K562 (cell line): ENCODE measurements around the gene ANKLE2. TPM values are rescaled to one million over a fixed set of nuclear protein-coding genes. Genes with fewer than 3 reads are reported as not detected.
"Not testable (repeated sequence)": the region's sequence is repeated elsewhere in the genome, so short reads cannot be mapped to it uniquely, and the experiment has no call there.

ENCODE experiments used
- ATAC-seq: fragments of 200-7000 bp; cut with Tn5 transposase; 3 replicates; pipeline ENCODE4 v1.9.1; 2020; ENCODE audit warnings: moderate library complexity
- BruUV-seq: library from RNA; stranded (reverse); fragments of 400-500 nt; replicated peaks from 2 replicates; lab custom pipeline; 2021; lab: Mats Ljungman, UMichigan
- CTCF ChIA-PET: fragments of 300-600 bp; formaldehyde crosslinking; extraction: SDS; loops from one replicate; lab custom pipeline; 2021; ENCODE audit warnings: low intra/inter-chr PET ratio; lab: Yijun Ruan, JAX
- POLR2A ChIA-PET: fragments of 300-600, 350-650 bp; sonication (Branson Sonifier 250); formaldehyde crosslinking; extraction: SDS; loops from one replicate; lab custom pipeline; 2021; ENCODE audit warnings: antibody characterized with exemption, inconsistent platforms; lab: Yijun Ruan, JAX
- DNase-seq, 4 experiments: peaks; one replicate each; pipeline versions ENCODE4 v3.0.0 to v3.0.0-alpha.2; 2011 to 2018; ENCODE audit warnings: low spot score in 3 of 4, mixed read lengths in 3 of 4; ENCODE audit errors: extremely low read depth in 1 of 4
- FAIRE-seq: peaks from 2 replicates; lab custom pipeline; 2011; peaks lifted over from hg19 to GRCh38; lab: Jason Lieb, UNC
- H2AFZ ChIP-seq: 2 replicates; pipeline ENCODE4 v1.6.0; 2011; ENCODE audit warnings: low read depth, low read length, control low read depth, inconsistent platforms
- H3K27ac ChIP-seq: fragments of 200-600 bp; 3 replicates; pipeline ENCODE4 v1.8.0; 2011; ENCODE audit warnings: low read depth, mild to moderate bottlenecking, control low read depth, inconsistent platforms, low read length, moderate library complexity, mixed read lengths; ENCODE audit errors: extremely low read depth
- H3K27me3 ChIP-seq, 2 experiments: fragments of 300-600 bp in 1 of 2; 2 replicates in 1 of 2; 3 replicates in 1 of 2; pipeline versions ENCODE4 v1.6.0 to v1.8.0; 2011; ENCODE audit warnings: inconsistent platforms in 2 of 2, low read length in 2 of 2, mild to moderate bottlenecking in 1 of 2, mixed read lengths in 1 of 2, moderate library complexity in 1 of 2; ENCODE audit not compliant: control insufficient read depth in 2 of 2, insufficient read depth in 2 of 2
- H3K36me3 ChIP-seq: fragments of 300-600 bp; 3 replicates; pipeline ENCODE4 v1.8.0; 2011; ENCODE audit warnings: mild to moderate bottlenecking, low read length, inconsistent platforms; ENCODE audit not compliant: control insufficient read depth, insufficient read depth
- H3K4me1 ChIP-seq, 2 experiments: fragments of 200-600 bp in 1 of 2; replicated peaks in 1 of 2; 2 replicates in 1 of 2; 3 replicates in 1 of 2; pipeline versions ENCODE4 v1.5.1 to v1.8.0; 2011; ENCODE audit warnings: inconsistent platforms in 2 of 2, low read length in 2 of 2, mild to moderate bottlenecking in 1 of 2, mixed read lengths in 1 of 2, moderate library complexity in 1 of 2; ENCODE audit not compliant: control insufficient read depth in 2 of 2, insufficient read depth in 2 of 2
- H3K4me2 ChIP-seq: 2 replicates; pipeline ENCODE4 v1.6.1; 2011; ENCODE audit warnings: low read length, control low read depth, inconsistent platforms, mixed read lengths; ENCODE audit not compliant: insufficient read depth
- H3K4me3 ChIP-seq: fragments of 200-600 bp; sonication (generic), shearing (Covaris generic); 2 replicates; pipeline ENCODE4 v1.5.1; 2016; ENCODE audit warnings: control low read depth, inconsistent platforms
- H3K79me2 ChIP-seq: fragments of 200-600 bp; 3 replicates; pipeline ENCODE4 v1.8.0; 2011; ENCODE audit warnings: low read length, inconsistent platforms; ENCODE audit not compliant: control insufficient read depth, insufficient read depth
- H3K9ac ChIP-seq, 2 experiments: 2 replicates each; pipeline versions ENCODE4 v1.6.0 to v1.6.1; 2011; ENCODE audit warnings: low read depth in 2 of 2, low read length in 2 of 2, control low read depth in 1 of 2, inconsistent platforms in 1 of 2, mild to moderate bottlenecking in 1 of 2, mixed read lengths in 1 of 2; ENCODE audit not compliant: insufficient read depth in 1 of 2
- H3K9me1 ChIP-seq: one replicate; pipeline ENCODE4 v1.6.0; 2011; ENCODE audit warnings: inconsistent platforms, mild to moderate bottlenecking, low read length, moderate library complexity; ENCODE audit not compliant: control insufficient read depth, insufficient read depth
- H3K9me3 ChIP-seq: replicated peaks from 2 replicates; pipeline ENCODE4 v1.5.1; 2011; ENCODE audit warnings: low read depth, low read length, inconsistent platforms; ENCODE audit not compliant: control insufficient read depth, insufficient read depth
- H4K20me1 ChIP-seq: replicated peaks from 2 replicates; pipeline ENCODE4 v1.6.1; 2011; ENCODE audit warnings: low read length, inconsistent platforms, mixed read lengths; ENCODE audit not compliant: control insufficient read depth, insufficient read depth
- ATF3 ChIP-seq, 2 experiments: fragments of 450-650 bp in 1 of 2; sonication (generic) in 1 of 2; formaldehyde crosslinking in 1 of 2; IDR thresholded peaks in 1 of 2; conservative IDR thresholded peaks in 1 of 2; 2 replicates each; pipeline versions ENCODE4 v1.6.1 to v1.8.1; 2016 to 2023; ENCODE audit warnings: mild to moderate bottlenecking in 2 of 2, moderate library complexity in 2 of 2, inconsistent platforms in 1 of 2, missing genetic modification reagents in 1 of 2
- HNRNPH1 ChIP-seq: fragments of 200-400 bp; formaldehyde crosslinking; optimal IDR thresholded peaks from 2 replicates; pipeline ENCODE3; 2017; ENCODE audit warnings: low read depth, mild to moderate bottlenecking, low read length, moderate library complexity
- POLR2G ChIP-seq: fragments of 200-400 bp; formaldehyde crosslinking; IDR thresholded peaks from 2 replicates; pipeline ENCODE4 v1.6.1; 2017; ENCODE audit warnings: low read depth, mild to moderate bottlenecking, antibody characterized with exemption, low read length, moderate library complexity
- WGBS: fragments of 100-300 bp; shearing (Covaris generic); methylation state at CpG from one replicate; pipeline ENCODE4 v1.1.6; 2016; ENCODE audit warnings: low coverage, mixed read lengths; ENCODE audit not compliant: insufficient coverage; ENCODE audit errors: missing lambda C conversion rate; 5-methylcytosine and 5-hydroxymethylcytosine counted together
- in situ Hi-C: fragments of 300-500 bp; cut with MboI; formaldehyde crosslinking; loops from 4 replicates; pipeline ENCODE4 v1.15.0; 2018; ENCODE audit warnings: inconsistent platforms, mixed read lengths
- intact Hi-C: fragments of 100-400 bp; cut with micrococcal nuclease; formaldehyde crosslinking; loops from 2 replicates; pipeline ENCODE4 v1.14.2; 2022
- polyA plus RNA-seq, 8 experiments: library from polyadenylated mRNA; depleted of rRNA in 4 of 8; stranded (reverse) in 5 of 8; unstranded in 3 of 8; fragments of >200 nt; fragmentation: Nextera tagmentation in 2 of 8; fragmentation: Illumina TruSeq in 1 of 8; extraction: Ambion mirVana in 2 of 8; extraction: Trizol in 1 of 8; gene quantifications; 2 replicates each; pipeline versions ENCODE4 v1.2.1 to v1.2.3, GENCODE V29; 2011 to 2014; ENCODE audit warnings: inconsistent platforms in 1 of 8, missing spikeins in 1 of 8
- total RNA-seq, 7 experiments: library from RNA; depleted of rRNA in 6 of 7; stranded (reverse); fragments of >200 nt in 6 of 7; fragmentation: Illumina TruSeq in 2 of 7; extraction: Trizol in 2 of 7; gene quantifications; 2 replicates each; pipeline versions ENCODE4 v1.2.1 to v1.2.3, GENCODE V29; 2011 to 2021; ENCODE audit warnings: low replicate concordance in 1 of 7
- TF ChIP-seq, protein P1 (sequence below): fragments of 250-450 bp; sonication (Bioruptor Pico); IDR thresholded peaks from 2 replicates; pipeline ENCODE4 v1.8.0; 2021; ENCODE audit warnings: borderline replicate concordance, mild to moderate bottlenecking, moderate library complexity; ENCODE audit not compliant: poor library complexity, severe bottlenecking

Gene ANKLE2
- total and polyA plus RNA-seq, 9 of the 15 experiments (the other 6 are each of a cell fraction or from before 2014, with no cell fraction given), result 3.2 to 57.7 (median 45.6) TPM

- H4K20me1 ChIP-seq, result no peaks in the 10 kb centered on the region
- no peak overlapping the region for H2AFZ ChIP-seq
- H3K9ac ChIP-seq, result no peak overlapping the region; a peak in 1 of 4 replicates
- ATAC-seq, result no peak
- H3K27me3 ChIP-seq, result no peaks in the 10 kb centered on the region
- H3K4me2 ChIP-seq, result no peak overlapping the region
- FAIRE-seq, result no peak
- TF ChIP-seq HNRNPH1 (no peak), ATF3 (IDR thresholded peaks at IDR 0.05) (no peak), ATF3 (CRISPR knock-in tag; conservative IDR thresholded peaks at IDR 0.05) (no peak), POLR2G (0 out of 2 replicates have a peak, but pooled peaks have one; percentile 21)
- TF ChIP-seq, protein P1, sequence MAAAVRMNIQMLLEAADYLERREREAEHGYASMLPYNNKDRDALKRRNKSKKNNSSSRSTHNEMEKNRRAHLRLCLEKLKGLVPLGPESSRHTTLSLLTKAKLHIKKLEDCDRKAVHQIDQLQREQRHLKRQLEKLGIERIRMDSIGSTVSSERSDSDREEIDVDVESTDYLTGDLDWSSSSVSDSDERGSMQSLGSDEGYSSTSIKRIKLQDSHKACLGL (CRISPR knock-in tag), result no peak
- ChIA-PET POLR2A (interaction anchor here (1.0 kb wide), 1 partner anchor 10 kb away, joined by 4 read pairs; no protein-coding TSS in a partner anchor), CTCF (no interaction called here)
- 95% methylated on average over 14 of the region's 14 CpGs for WGBS
- H3K27ac ChIP-seq, result no peak overlapping the region
- no peaks in the 10 kb centered on the region for H3K4me1 ChIP-seq
- H3K79me2 ChIP-seq, result no peaks in the 10 kb centered on the region
- H3K36me3 ChIP-seq, result peaks cover 67% of the 10 kb centered on the region; the same call in 2 of the 3 replicates
- intact Hi-C loops (no loop called here), in situ Hi-C loops (no loop called here)
- BruUV-seq, result TSS peak; percentile 36
- H3K9me3 ChIP-seq, result no peaks in the 10 kb centered on the region
- H3K9me1 ChIP-seq, result no peaks in the 10 kb centered on the region
- DNase-seq, result no peak
- no peak overlapping the region for H3K4me3 ChIP-seq
Observed at GRCh38 chr12:132795847-132796246, 34.2 kb upstream of the ANKLE2 start.

GRCh38 chr12:132791940-132792339 lies 30.3 kb upstream of the ANKLE2 start:
- FAIRE-seq, H3K9me1 ChIP-seq, H3K4me3 ChIP-seq, DNase-seq, H2AFZ ChIP-seq, H3K79me2 ChIP-seq, BruUV-seq, H3K27me3 ChIP-seq, H3K9me3 ChIP-seq, H4K20me1 ChIP-seq, H3K9ac ChIP-seq, H3K4me1 ChIP-seq, CTCF ChIA-PET, in situ Hi-C loops, H3K27ac ChIP-seq, intact Hi-C loops, POLR2A ChIA-PET, ATAC-seq, H3K4me2 ChIP-seq: not testable (repeated sequence)
- H3K36me3 ChIP-seq, result peaks cover 56% of the 10 kb centered on the region; the same call in 2 of the 3 replicates
- WGBS, result 100% methylated on average over 2 of the region's 2 CpGs
